HG03565 (cell line): ENCODE data around the gene NHERF2.

Experiments used
- ATAC-seq: cut with Tn5 transposase; IDR thresholded peaks from one replicate; pipeline ENCODE4 v1.9.1; 2021; ENCODE audit warnings: mild to moderate bottlenecking, moderate library complexity; ENCODE audit not compliant: unreplicated experiment

Gene NHERF2

GRCh38 chr16:2079991-2080390 is 53.3 kb downstream of the NHERF2 start:
- ATAC-seq = no peak

- ATAC-seq = no peak
Observed at GRCh38 chr16:2081201-2082084, 54.7 kb downstream of the NHERF2 start.

- no peak for ATAC-seq
Observed at GRCh38 chr16:2082171-2082982, 55.7 kb downstream of the NHERF2 start.

GRCh38 chr16:2082983-2083364 is 56.3 kb downstream of the NHERF2 start:
- no peak for ATAC-seq

GRCh38 chr16:2083409-2083808 is 56.7 kb downstream of the NHERF2 start:
- ATAC-seq = no peak

- no peak for ATAC-seq
Observed at GRCh38 chr16:2083876-2084780, 57.4 kb downstream of the NHERF2 start.

GRCh38 chr16:2084895-2085625 is 58.4 kb downstream of the NHERF2 start:
- no peak for ATAC-seq

GRCh38 chr16:2085669-2086068 is 59.0 kb downstream of the NHERF2 start:
- no peak for ATAC-seq

- ATAC-seq = no peak
Observed at GRCh38 chr16:2086106-2086742, 59.5 kb downstream of the NHERF2 start.

GRCh38 chr16:2086812-2087747 is 60.4 kb downstream of the NHERF2 start:
- no peak for ATAC-seq

- ATAC-seq = no peak
Observed at GRCh38 chr16:2087748-2088631, 61.3 kb downstream of the NHERF2 start.
